Testis (tissue), 2 donors: ENCODE results near the gene SMAD7.

ENCODE experiments used
- POLR2A ChIP-seq: fragments of 450-650 bp; IDR thresholded peaks from one replicate; pipeline ENCODE4 v1.6.1; 2017; ENCODE audit warnings: antibody characterized with exemption, mild to moderate bottlenecking, moderate library complexity
- TF ChIP-seq, protein P1 (sequence below), 3 experiments: fragments of 450-650 bp in 2 of 3; fragments of 200-600 bp in 1 of 3; sonication (generic) in 1 of 3; IDR thresholded peaks; one replicate each; pipeline ENCODE4 v1.5.1; 2016 to 2019; ENCODE audit warnings: antibody characterized with exemption in 3 of 3, mild to moderate bottlenecking in 2 of 3, moderate library complexity in 1 of 3

DNA sequence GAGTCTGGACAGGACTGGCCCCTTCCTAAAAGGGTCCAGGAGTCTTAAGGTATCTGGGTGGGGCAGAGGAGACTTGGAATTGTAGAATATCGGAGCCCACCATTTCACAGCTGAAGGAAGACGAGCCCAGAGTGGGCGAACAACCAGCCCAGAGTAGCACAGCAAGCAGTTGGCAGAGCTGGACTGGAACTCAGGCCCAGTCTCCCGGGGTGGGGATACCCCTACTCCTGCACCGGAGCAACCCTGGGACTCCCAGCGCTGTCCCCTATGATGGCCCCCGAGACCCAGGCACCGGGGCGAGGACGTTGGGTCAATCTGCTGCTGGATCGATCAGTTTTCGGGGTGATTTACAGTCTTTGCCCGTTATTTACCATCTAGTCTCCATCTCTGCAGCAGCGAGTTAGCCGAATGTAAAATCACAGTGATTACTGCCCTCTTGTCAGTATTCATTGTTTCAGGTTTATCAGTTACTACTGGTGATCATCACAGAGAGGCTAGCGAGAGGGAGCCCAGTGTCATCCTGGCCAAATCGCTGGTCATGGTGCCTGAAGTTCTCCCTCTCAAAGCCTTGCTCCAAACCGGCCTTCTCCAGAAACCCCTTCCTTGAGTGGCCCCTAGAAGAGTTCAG is 75.3 kb downstream of the SMAD7 start:
- TF ChIP-seq POLR2A: no peak
- TF ChIP-seq, protein P1, sequence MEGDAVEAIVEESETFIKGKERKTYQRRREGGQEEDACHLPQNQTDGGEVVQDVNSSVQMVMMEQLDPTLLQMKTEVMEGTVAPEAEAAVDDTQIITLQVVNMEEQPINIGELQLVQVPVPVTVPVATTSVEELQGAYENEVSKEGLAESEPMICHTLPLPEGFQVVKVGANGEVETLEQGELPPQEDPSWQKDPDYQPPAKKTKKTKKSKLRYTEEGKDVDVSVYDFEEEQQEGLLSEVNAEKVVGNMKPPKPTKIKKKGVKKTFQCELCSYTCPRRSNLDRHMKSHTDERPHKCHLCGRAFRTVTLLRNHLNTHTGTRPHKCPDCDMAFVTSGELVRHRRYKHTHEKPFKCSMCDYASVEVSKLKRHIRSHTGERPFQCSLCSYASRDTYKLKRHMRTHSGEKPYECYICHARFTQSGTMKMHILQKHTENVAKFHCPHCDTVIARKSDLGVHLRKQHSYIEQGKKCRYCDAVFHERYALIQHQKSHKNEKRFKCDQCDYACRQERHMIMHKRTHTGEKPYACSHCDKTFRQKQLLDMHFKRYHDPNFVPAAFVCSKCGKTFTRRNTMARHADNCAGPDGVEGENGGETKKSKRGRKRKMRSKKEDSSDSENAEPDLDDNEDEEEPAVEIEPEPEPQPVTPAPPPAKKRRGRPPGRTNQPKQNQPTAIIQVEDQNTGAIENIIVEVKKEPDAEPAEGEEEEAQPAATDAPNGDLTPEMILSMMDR (IDR thresholded peaks at IDR 0.05): no peak
